ENCODE results near the gene DOP1B. TPM values are rescaled to one million over a fixed set of nuclear protein-coding genes. Genes with fewer than 3 reads are reported as not detected.
"Not testable (repeated sequence)": the region's sequence is repeated elsewhere in the genome, so short reads cannot be mapped to it uniquely, and the experiment has no call there.

The DOP1B gene
- total RNA-seq, 4 donors from 2014 or later: 40.4 to 97.6 (median 69.8) TPM

- Histone ChIP-seq H3K27ac (no peak overlapping the region), H3K4me3 (no peak overlapping the region), H3K36me3 (no peaks in the 10 kb centered on the region), H3K9me3 (no peaks in the 10 kb centered on the region), H3K27me3 (no peaks in the 10 kb centered on the region), H3K4me1 (peaks cover 0 to 25% (median under 1%) of the 10 kb centered on the region in 4 donors)
- no peak for DNase-seq
- no peak for TF ChIP-seq CTCF (IDR thresholded peaks at IDR 0.05)
- TF ChIP-seq POLR2A (IDR thresholded peaks at IDR 0.05): no peak
Observed at GRCh38 chr21:36129219-36129618, 27.4 kb upstream of the DOP1B start.

GRCh38 chr21:36130414-36130762 lies 26.2 kb upstream of the DOP1B start:
- peak overlapping the region; percentile 45 to 61 (median 52) for H3K4me3 ChIP-seq
- not testable (repeated sequence) for H3K27me3 ChIP-seq, H3K27ac ChIP-seq, H3K36me3 ChIP-seq, H3K9me3 ChIP-seq, DNase-seq
- H3K4me1 ChIP-seq: peaks cover 0 to 34% (median 9%) of the 10 kb centered on the region in 4 donors

GRCh38 chr21:36130839-36131238 lies 25.8 kb upstream of the DOP1B start:
- H3K9me3 ChIP-seq, DNase-seq, H3K27ac ChIP-seq, H3K27me3 ChIP-seq, H3K36me3 ChIP-seq, H3K4me3 ChIP-seq: not testable (repeated sequence)
- H3K4me1 ChIP-seq: peaks cover 0 to 33% (median 9%) of the 10 kb centered on the region in 4 donors

- DNase-seq: peak in 2 of 3 donors; percentile 52 to 69
- H3K27ac ChIP-seq: no peak overlapping the region
- no peak for TF ChIP-seq POLR2A (IDR thresholded peaks at IDR 0.05)
- TF ChIP-seq CTCF (IDR thresholded peaks at IDR 0.05): no peak
Observed at GRCh38 chr21:36132696-36133095, 23.9 kb upstream of the DOP1B start.

GRCh38 chr21:36134803-36135390 lies 21.7 kb upstream of the DOP1B start, which contains the start of gene CBR3:
Gene CBR3 (plus strand): TSS chr21:36135079. CDS start chr21:36135193, 114 bp downstream.
- peak; percentile 47 to 70 (median 64) for DNase-seq

More at GRCh38 chr21:36132696-36133095, 23.9 kb upstream of the DOP1B start:
- H3K36me3 ChIP-seq: no peaks in the 10 kb centered on the region
- H3K4me1 ChIP-seq: peaks cover 0 to 29% (median 12%) of the 10 kb centered on the region in 4 donors
- no peaks in the 10 kb centered on the region for H3K27me3 ChIP-seq
- H3K4me3 ChIP-seq: no peak overlapping the region
- H3K9me3 ChIP-seq: no peaks in the 10 kb centered on the region

GRCh38 chr21:36135391-36136102 lies 21.1 kb upstream of the DOP1B start:
- peak overlapping the region; percentile 66 to 89 (median 84) for H3K27ac ChIP-seq
- no peak for TF ChIP-seq POLR2A (IDR thresholded peaks at IDR 0.05)
- no peak for TF ChIP-seq CTCF (IDR thresholded peaks at IDR 0.05)

More at GRCh38 chr21:36134803-36135390, 21.7 kb upstream of the DOP1B start, which contains the start of gene CBR3:
- H3K4me3 ChIP-seq: peak within 1 kb of the TSS; percentile 46 to 72 (median 66)
- H3K4me1 ChIP-seq: peaks cover 0 to 29% (median 12%) of the 10 kb centered on the region in 4 donors
- TF ChIP-seq POLR2A (IDR thresholded peaks at IDR 0.05) (no peak), CTCF (IDR thresholded peaks at IDR 0.05) (no peak)
- peak within 1 kb of the TSS; percentile 66 to 89 (median 84) for H3K27ac ChIP-seq
- H3K9me3 ChIP-seq: no peaks in the 10 kb centered on the region
- H3K27me3 ChIP-seq: no peaks in the 10 kb centered on the region
- H3K36me3 ChIP-seq: peaks cover 0 to under 1% (median 0%) of the 10 kb centered on the region in 3 donors

GRCh38 chr21:36139791-36140190 lies 16.8 kb upstream of the DOP1B start:
- not testable (repeated sequence) for H3K4me3 ChIP-seq, H3K9me3 ChIP-seq, H3K27me3 ChIP-seq, H3K36me3 ChIP-seq, H3K27ac ChIP-seq
- peak in 1 of 3 donors; percentile 30 for DNase-seq
- H3K4me1 ChIP-seq: peaks cover 0 to 15% (median 6%) of the 10 kb centered on the region in 4 donors

More at GRCh38 chr21:36135391-36136102, 21.1 kb upstream of the DOP1B start:
- peaks cover 0 to 6% (median 0%) of the 10 kb centered on the region in 3 donors for H3K36me3 ChIP-seq
- H3K9me3 ChIP-seq: no peaks in the 10 kb centered on the region
- DNase-seq: peak; percentile 62 to 80 (median 74)
- no peaks in the 10 kb centered on the region for H3K27me3 ChIP-seq
- H3K4me1 ChIP-seq: peaks cover 0 to 27% (median 12%) of the 10 kb centered on the region in 4 donors
- peak overlapping the region; percentile 46 to 72 (median 66) for H3K4me3 ChIP-seq

Data from Peyer's patch (tissue), 4 donors.